ENCODE data around the gene PTPRZ1. TPM values are rescaled to one million over a fixed set of nuclear protein-coding genes. Genes with fewer than 3 reads are reported as not detected.

PTPRZ1 gene
- total and polyA plus RNA-seq, 2 of the 4 experiments (the other 2 are of a cell fraction): not detected

DNA sequence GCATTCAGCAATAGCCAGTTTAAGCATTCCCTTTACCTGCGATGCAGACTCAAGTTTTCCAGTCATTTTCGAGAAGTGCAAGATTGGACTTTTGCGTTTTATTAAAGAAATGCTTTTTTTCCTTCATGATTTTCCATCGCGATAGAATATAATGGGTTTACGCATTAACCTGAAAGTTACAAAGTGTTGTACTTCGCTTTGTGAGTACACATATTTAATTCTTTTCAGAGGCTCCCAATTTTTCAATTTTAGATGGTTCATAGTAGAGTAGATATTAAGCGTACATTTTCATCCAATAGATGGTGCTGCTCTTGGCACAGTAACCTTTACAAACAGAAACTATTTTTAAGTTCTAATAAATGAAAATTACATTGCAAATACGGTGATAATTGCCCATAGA is 1.3 kb downstream of the PTPRZ1 start:
- no peak overlapping the region for H4K8ac ChIP-seq (ENCODE audit: low read depth in 2 of 2, low read length in 2 of 2)
- H3K4me3 ChIP-seq (ENCODE audit: insufficient read depth, low read depth, low read length): no peak overlapping the region
- no peak overlapping the region for H3K14ac ChIP-seq (replicated peaks; ENCODE audit: low read depth, low read length)
- H3K9ac ChIP-seq (ENCODE audit: low read depth, low read length): no peak overlapping the region
- H3K27ac ChIP-seq (ENCODE audit: insufficient read depth, low read length): no peak overlapping the region
- H2BK5ac ChIP-seq (ENCODE audit: low read depth, low read length, poor library complexity, severe bottlenecking): no peak overlapping the region
- H3K9me3 ChIP-seq (ENCODE audit: control insufficient read depth, insufficient read depth, low read length): no peaks in the 10 kb centered on the region
- H3K4ac ChIP-seq (ENCODE audit: low read depth, low read length): no peak overlapping the region
- ChIA-PET POLR2A (ENCODE audit: unreplicated experiment) (no interaction called here), CTCF (no interaction called here)
- H4K20me1 ChIP-seq (ENCODE audit: insufficient read depth, low read length): no peaks in the 10 kb centered on the region
- H3K79me1 ChIP-seq (ENCODE audit: low read depth in 1 of 2, low read length in 2 of 2): no peaks in the 10 kb centered on the region
- in situ Hi-C loops (cut with MboI; ENCODE audit: low sequenced_read_pairs) (no loop called here), intact Hi-C loops (cut with micrococcal nuclease) (no loop called here), dilution Hi-C loops (cut with HindIII; ENCODE audit: low sequenced_read_pairs, unreplicated experiment) (no loop called here)
- H3K4me1 ChIP-seq (ENCODE audit: control insufficient read depth, insufficient read depth, low read length): no peaks in the 10 kb centered on the region
- no peak overlapping the region for H4K91ac ChIP-seq (ENCODE audit: insufficient read depth, low read depth, low read length)
- H3K27me3 ChIP-seq (ENCODE audit: control insufficient read depth, insufficient read depth, low read length): peaks cover 34% of the 10 kb centered on the region
- no peak for ATAC-seq (ENCODE audit: low read depth)
- H2AFZ ChIP-seq (replicated peaks; ENCODE audit: low read length, poor library complexity): no peak overlapping the region
- no peak overlapping the region for H2BK20ac ChIP-seq (ENCODE audit: low read depth, low read length)
- no peak overlapping the region for H2BK15ac ChIP-seq (ENCODE audit: low read depth, low read length)
- H3K56ac ChIP-seq (ENCODE audit: extremely low read depth, insufficient read depth, low read length): no peak overlapping the region
- no peak overlapping the region for H3K18ac ChIP-seq (ENCODE audit: low read depth, low read length)
- no peak overlapping the region for H2AK9ac ChIP-seq (replicated peaks; ENCODE audit: low read depth, low read length, poor library complexity)
- H2AK5ac ChIP-seq (ENCODE audit: low read depth, low read length): no peak overlapping the region
- TF ChIP-seq MAZ (IDR thresholded peaks at IDR 0.05; ENCODE audit: borderline replicate concordance, low read depth, low read length): no peak
- TF ChIP-seq, protein P1, sequence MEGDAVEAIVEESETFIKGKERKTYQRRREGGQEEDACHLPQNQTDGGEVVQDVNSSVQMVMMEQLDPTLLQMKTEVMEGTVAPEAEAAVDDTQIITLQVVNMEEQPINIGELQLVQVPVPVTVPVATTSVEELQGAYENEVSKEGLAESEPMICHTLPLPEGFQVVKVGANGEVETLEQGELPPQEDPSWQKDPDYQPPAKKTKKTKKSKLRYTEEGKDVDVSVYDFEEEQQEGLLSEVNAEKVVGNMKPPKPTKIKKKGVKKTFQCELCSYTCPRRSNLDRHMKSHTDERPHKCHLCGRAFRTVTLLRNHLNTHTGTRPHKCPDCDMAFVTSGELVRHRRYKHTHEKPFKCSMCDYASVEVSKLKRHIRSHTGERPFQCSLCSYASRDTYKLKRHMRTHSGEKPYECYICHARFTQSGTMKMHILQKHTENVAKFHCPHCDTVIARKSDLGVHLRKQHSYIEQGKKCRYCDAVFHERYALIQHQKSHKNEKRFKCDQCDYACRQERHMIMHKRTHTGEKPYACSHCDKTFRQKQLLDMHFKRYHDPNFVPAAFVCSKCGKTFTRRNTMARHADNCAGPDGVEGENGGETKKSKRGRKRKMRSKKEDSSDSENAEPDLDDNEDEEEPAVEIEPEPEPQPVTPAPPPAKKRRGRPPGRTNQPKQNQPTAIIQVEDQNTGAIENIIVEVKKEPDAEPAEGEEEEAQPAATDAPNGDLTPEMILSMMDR (conservative IDR thresholded peaks at IDR 0.05; ENCODE audit: low read depth, low read length): no peak
- TF ChIP-seq FOS (IDR thresholded peaks at IDR 0.05; ENCODE audit: low read depth, low read length): no peak
- no peak for TF ChIP-seq MXI1 (IDR thresholded peaks at IDR 0.05; ENCODE audit: borderline replicate concordance, low read depth, low read length)
- no peak for TF ChIP-seq RCOR1 (IDR thresholded peaks at IDR 0.05; ENCODE audit: insufficient replicate concordance, low read length)
- TF ChIP-seq RFX5 (IDR thresholded peaks at IDR 0.05; ENCODE audit: low read depth, low read length): no peak
- no peak for TF ChIP-seq SMC3 (IDR thresholded peaks at IDR 0.05; ENCODE audit: low read depth, low read length)
- no peak for TF ChIP-seq BHLHE40 (IDR thresholded peaks at IDR 0.05; ENCODE audit: low read depth, low read length)
- TF ChIP-seq, protein P2, sequence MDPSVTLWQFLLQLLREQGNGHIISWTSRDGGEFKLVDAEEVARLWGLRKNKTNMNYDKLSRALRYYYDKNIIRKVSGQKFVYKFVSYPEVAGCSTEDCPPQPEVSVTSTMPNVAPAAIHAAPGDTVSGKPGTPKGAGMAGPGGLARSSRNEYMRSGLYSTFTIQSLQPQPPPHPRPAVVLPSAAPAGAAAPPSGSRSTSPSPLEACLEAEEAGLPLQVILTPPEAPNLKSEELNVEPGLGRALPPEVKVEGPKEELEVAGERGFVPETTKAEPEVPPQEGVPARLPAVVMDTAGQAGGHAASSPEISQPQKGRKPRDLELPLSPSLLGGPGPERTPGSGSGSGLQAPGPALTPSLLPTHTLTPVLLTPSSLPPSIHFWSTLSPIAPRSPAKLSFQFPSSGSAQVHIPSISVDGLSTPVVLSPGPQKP (IDR thresholded peaks at IDR 0.05; ENCODE audit: borderline replicate concordance, low read depth, low read length): no peak
- TF ChIP-seq, protein P3, sequence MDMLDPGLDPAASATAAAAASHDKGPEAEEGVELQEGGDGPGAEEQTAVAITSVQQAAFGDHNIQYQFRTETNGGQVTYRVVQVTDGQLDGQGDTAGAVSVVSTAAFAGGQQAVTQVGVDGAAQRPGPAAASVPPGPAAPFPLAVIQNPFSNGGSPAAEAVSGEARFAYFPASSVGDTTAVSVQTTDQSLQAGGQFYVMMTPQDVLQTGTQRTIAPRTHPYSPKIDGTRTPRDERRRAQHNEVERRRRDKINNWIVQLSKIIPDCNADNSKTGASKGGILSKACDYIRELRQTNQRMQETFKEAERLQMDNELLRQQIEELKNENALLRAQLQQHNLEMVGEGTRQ (IDR thresholded peaks at IDR 0.05; ENCODE audit: low read depth, low read length): no peak
- TF ChIP-seq CHD1 (IDR thresholded peaks at IDR 0.05; ENCODE audit: low read depth, low read length): no peak
- TF ChIP-seq CEBPB (IDR thresholded peaks at IDR 0.05; ENCODE audit: low read depth, low read length): no peak
- no peak for TF ChIP-seq POLR2A (IDR thresholded peaks at IDR 0.05; ENCODE audit: low read depth, low read length)
- TF ChIP-seq MAFK (IDR thresholded peaks at IDR 0.05; ENCODE audit: low read depth, low read length): no peak
- no peak for TF ChIP-seq RAD21 (IDR thresholded peaks at IDR 0.05; ENCODE audit: low read length)
- TF ChIP-seq NFE2L2 (IDR thresholded peaks at IDR 0.05; ENCODE audit: low read depth, low read length): no peak
- no peak overlapping the region for H4K5ac ChIP-seq (ENCODE audit: low read depth, low read length)
- no TSS peak for BruUV-seq (replicated peaks)
- H3K9me1 ChIP-seq (ENCODE audit: insufficient read depth, low read length): no peaks in the 10 kb centered on the region
- H3K23ac ChIP-seq (ENCODE audit: low read depth, low read length): no peak overlapping the region
- WGBS, 2 experiments (ENCODE audit: extremely low coverage in 2 of 2, insufficient read length in 1 of 2): no CpG with 5 or more reads among the region's 9 CpGs
- H2BK120ac ChIP-seq (ENCODE audit: low read depth, low read length): no peak overlapping the region
- peak overlapping the region; percentile 58; the same call in 1 of the 2 replicates for H3K4me2 ChIP-seq (ENCODE audit: low read depth, low read length)
- DNase-seq: no peak
- H3K36me3 ChIP-seq (ENCODE audit: control insufficient read depth, insufficient read depth, low read length): no peaks in the 10 kb centered on the region
